Esophagus squamous epithelium (tissue), 5 donors: ENCODE data around the gene SEPTIN5. TPM values are rescaled to one million over a fixed set of nuclear protein-coding genes. Genes with fewer than 3 reads are reported as not detected.

ENCODE experiments used
- DNase-seq: peaks from one replicate; lab custom pipeline; 2025; lab: John Stamatoyannopoulos, UW
- H3K27ac ChIP-seq, 4 donors: fragments of 200-600 bp; sonication (generic); one replicate each; pipeline ENCODE4 v1.5.1; 2016 to 2019; ENCODE audit warnings: mild to moderate bottlenecking in 1 of 4
- H3K27me3 ChIP-seq, 4 donors: fragments of 200-600 bp; sonication (generic); 1 replicate in 3 of 4; 2 replicates in 1 of 4; pipeline versions ENCODE4 v1.5.1 to v1.6.0; 2017 to 2021; ENCODE audit warnings: antibody characterized with exemption in 1 of 4
- H3K36me3 ChIP-seq, 3 donors: fragments of 200-600 bp; sonication (generic); one replicate each; pipeline ENCODE4 v1.5.1; 2016 to 2019
- H3K4me1 ChIP-seq, 3 donors: fragments of 200-600 bp; sonication (generic); one replicate each; pipeline ENCODE4 v1.5.1; 2017 to 2019
- H3K4me3 ChIP-seq, 4 donors: fragments of 200-600 bp; sonication (generic); 1 replicate in 3 of 4; 2 replicates in 1 of 4; pipeline ENCODE4 v1.5.1; 2016 to 2019; ENCODE audit warnings: mild to moderate bottlenecking in 2 of 4, moderate library complexity in 1 of 4
- H3K9me3 ChIP-seq, 3 donors: fragments of 200-600 bp; sonication (generic); one replicate each; pipeline ENCODE4 v1.5.1; 2016 to 2019
- POLR2A ChIP-seq, 4 donors: fragments of 450-650 bp; IDR thresholded peaks; one replicate each; pipeline ENCODE4 v1.6.1; 2017; ENCODE audit warnings: antibody characterized with exemption in 4 of 4, mild to moderate bottlenecking in 4 of 4, moderate library complexity in 3 of 4
- WGBS, 2 donors: methylation state at CpG; one replicate each; pipeline ENCODE4 v1.1.5; 2018; 5-methylcytosine and 5-hydroxymethylcytosine counted together
- intact Hi-C: fragments of 100-400 bp; cut with DNase I; formaldehyde crosslinking; loops from one replicate; pipeline ENCODE4 v1.15.0; 2022
- total RNA-seq, 4 donors: library from RNA; depleted of rRNA; stranded (reverse); fragments of >200 nt; gene quantifications; one replicate each; pipeline ENCODE4 v1.1.0, GENCODE V29; 2016
- TF ChIP-seq, protein P1 (sequence below), 6 experiments: fragments of 450-650 bp in 4 of 6; fragments of 200-600 bp in 2 of 6; sonication (generic) in 2 of 6; IDR thresholded peaks; one replicate each; pipeline ENCODE4 v1.5.1; 2016 to 2019; ENCODE audit warnings: antibody characterized with exemption in 6 of 6, mild to moderate bottlenecking in 4 of 6, moderate library complexity in 4 of 6
- donor health status: DM: yes; HTN: yes; CAD: no.

Gene SEPTIN5
- total RNA-seq, 4 donors from 2014 or later: 19.8 to 69.7 (median 36.3) TPM

DNA sequence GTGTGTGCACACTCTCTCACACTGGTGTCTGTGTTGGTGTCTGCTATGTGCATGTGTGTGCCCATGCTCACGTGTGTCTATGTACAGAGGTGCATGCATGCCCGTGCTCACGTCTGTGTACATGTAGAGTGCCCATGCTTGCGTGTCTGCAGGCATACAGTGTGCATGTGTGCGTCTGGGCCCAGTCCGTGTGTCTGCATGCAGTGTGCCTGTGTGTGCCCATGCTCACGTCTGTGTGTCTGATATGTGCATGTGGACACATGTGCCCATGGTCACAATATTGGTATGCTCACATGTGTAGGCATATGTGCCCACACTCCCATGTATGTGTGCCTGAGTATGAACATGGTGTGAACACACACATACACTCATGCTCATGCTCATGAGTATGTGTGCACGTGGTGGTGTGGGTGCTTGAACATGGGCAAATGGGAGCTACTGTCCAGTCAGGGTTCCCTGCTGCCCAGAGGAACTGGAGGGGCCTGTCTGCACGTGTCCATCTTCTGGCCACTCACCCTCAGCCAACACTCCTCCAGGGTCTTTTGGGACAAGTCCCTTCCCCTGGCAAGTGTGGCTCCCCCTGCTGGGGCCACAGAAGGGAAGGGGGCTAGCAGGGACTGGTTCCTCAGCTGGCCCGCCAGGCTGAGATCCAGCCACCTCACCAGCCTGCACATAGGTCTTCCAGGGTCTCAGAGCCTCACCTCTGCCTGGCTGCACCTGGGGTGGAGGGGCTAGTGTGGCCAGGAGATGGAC lies 39.0 kb downstream of the SEPTIN5 start:
- peaks cover 6 to 94% (median 24%) of the 10 kb centered on the region in 4 donors for H3K27me3 ChIP-seq

DNA sequence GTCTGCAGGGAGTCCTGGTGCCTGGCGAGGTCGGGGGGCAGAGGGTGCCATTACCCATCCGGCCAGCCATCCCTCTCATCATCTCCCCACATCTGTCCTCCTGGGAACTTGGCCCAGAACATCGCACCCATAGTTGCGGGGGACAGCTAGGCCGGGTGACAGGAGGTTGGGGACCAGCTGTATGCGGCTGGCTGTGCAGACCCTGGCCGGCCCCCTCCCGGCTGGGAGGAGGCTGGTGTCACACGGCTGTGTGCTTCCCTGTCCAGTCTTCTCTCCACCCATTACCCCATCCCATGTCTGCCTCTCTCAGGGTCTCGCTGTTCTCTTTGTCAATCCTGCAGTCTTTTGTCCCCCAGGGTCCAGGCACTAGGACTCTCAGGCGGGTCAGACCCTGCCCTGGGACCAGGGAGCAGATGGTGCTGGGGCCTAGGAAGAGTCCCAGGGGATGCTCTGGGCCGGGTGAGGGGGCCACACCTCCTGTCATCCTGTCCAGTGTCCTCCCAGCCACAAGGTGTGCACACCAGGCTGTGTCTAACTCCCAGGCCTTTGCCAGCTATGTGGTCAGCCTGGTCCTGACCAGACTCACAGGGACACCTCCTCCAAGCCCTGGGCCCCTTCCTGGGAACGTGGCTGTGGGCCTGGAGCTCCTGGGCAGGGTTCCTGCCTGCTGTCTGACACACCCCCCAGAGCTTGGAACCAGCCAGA lies 39.8 kb downstream of the SEPTIN5 start:
- peaks cover 6 to 100% (median 24%) of the 10 kb centered on the region in 4 donors for H3K27me3 ChIP-seq
- H3K4me1 ChIP-seq: peaks cover 20 to 36% (median 27%) of the 10 kb centered on the region in 3 donors
- intact Hi-C loops: no loop called here
- no peak for DNase-seq
- H3K9me3 ChIP-seq: no peaks in the 10 kb centered on the region
- no peak overlapping the region for H3K27ac ChIP-seq
- TF ChIP-seq, protein P1, sequence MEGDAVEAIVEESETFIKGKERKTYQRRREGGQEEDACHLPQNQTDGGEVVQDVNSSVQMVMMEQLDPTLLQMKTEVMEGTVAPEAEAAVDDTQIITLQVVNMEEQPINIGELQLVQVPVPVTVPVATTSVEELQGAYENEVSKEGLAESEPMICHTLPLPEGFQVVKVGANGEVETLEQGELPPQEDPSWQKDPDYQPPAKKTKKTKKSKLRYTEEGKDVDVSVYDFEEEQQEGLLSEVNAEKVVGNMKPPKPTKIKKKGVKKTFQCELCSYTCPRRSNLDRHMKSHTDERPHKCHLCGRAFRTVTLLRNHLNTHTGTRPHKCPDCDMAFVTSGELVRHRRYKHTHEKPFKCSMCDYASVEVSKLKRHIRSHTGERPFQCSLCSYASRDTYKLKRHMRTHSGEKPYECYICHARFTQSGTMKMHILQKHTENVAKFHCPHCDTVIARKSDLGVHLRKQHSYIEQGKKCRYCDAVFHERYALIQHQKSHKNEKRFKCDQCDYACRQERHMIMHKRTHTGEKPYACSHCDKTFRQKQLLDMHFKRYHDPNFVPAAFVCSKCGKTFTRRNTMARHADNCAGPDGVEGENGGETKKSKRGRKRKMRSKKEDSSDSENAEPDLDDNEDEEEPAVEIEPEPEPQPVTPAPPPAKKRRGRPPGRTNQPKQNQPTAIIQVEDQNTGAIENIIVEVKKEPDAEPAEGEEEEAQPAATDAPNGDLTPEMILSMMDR (IDR thresholded peaks at IDR 0.05): no peak
- TF ChIP-seq POLR2A (IDR thresholded peaks at IDR 0.05): no peak
- no peaks in the 10 kb centered on the region for H3K36me3 ChIP-seq
- WGBS, 2 donors: 45 to 94% methylated on average over 4 to 9 of the region's 14 CpGs
- no peak overlapping the region for H3K4me3 ChIP-seq

More for the DNA sequence above, 39.0 kb downstream of the SEPTIN5 start:
- 76 to 90% methylated on average over 2 to 9 of the region's 10 CpGs for WGBS, 2 donors
- no peak for DNase-seq
- peaks cover 20 to 29% (median 24%) of the 10 kb centered on the region in 3 donors for H3K4me1 ChIP-seq
- H3K9me3 ChIP-seq: no peaks in the 10 kb centered on the region
- H3K4me3 ChIP-seq: no peak overlapping the region
- H3K27ac ChIP-seq: no peak overlapping the region
- H3K36me3 ChIP-seq: no peaks in the 10 kb centered on the region
- intact Hi-C loops: no loop called here
- TF ChIP-seq, protein P1 (IDR thresholded peaks at IDR 0.05): no peak
- TF ChIP-seq POLR2A (IDR thresholded peaks at IDR 0.05): no peak

DNA sequence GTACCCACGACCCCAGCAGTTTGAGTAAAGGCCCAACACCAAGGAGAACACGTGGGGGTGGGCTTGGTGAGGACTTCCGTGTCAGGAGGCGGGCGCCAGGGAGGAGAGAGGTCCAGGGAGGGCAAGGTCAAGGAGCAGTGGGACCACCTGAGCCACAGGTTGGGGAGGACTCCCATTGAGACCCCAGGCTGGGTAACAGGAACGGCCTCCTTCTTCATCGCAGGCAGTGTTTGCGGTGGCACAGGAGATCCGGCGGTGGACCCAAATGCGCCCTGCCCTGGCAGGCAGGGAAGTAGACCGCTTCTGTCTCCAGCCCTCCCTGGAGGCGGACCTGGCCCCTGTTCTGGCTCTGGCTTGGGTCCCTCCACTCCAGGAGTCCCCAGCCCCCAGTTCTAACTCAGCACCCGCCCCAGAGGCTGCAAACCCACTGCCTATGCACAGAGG lies 40.4 kb downstream of the SEPTIN5 start:
- no peak overlapping the region for H3K27ac ChIP-seq
- TF ChIP-seq, protein P1 (IDR thresholded peaks at IDR 0.05): no peak
- no peak for TF ChIP-seq POLR2A (IDR thresholded peaks at IDR 0.05)
- peaks cover 6 to 100% (median 28%) of the 10 kb centered on the region in 4 donors for H3K27me3 ChIP-seq
- H3K36me3 ChIP-seq: no peaks in the 10 kb centered on the region
- intact Hi-C loops: no loop called here
- H3K9me3 ChIP-seq: no peaks in the 10 kb centered on the region
- H3K4me1 ChIP-seq: peaks cover 23 to 41% (median 33%) of the 10 kb centered on the region in 3 donors
- no peak for DNase-seq
- H3K4me3 ChIP-seq: peak overlapping the region in 2 of 4 donors; percentile 13 to 35
- 50% methylated on average over 2 to 14 of the region's 14 CpGs for WGBS, 2 donors

DNA sequence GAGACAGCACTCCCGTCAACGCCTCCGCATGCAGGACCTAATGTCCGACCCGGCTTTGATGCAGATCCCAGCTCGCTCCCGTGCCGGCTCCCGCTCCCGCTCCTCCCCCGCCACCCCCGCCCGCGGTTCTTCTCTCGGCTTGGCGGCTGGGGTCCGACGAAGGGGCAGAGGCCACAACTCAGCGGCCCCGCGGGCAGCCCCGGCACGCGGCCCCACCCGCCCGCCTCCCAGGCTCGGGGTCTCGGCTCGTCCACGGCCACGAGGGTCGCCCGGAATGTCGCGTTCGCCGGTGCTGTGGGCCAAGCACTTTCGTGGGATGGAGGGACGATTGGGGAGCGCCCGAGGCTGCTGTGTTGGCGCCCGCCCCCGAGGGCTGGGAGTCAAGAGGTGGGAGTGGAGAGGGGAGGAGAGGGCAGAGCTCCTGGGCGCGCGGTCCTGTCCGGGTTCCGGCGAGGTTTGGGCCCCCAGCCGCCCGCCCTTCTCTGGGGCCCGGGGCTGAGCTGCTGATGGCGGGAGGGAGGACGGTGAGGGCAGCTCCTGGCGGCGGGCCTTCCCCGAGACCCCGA lies 40.9 kb downstream of the SEPTIN5 start:
- Histone ChIP-seq H3K36me3 (no peaks in the 10 kb centered on the region), H3K4me1 (peaks cover 28 to 46% (median 38%) of the 10 kb centered on the region in 3 donors), H3K27ac (no peak overlapping the region), H3K9me3 (no peaks in the 10 kb centered on the region), H3K27me3 (peaks cover 6 to 100% (median 29%) of the 10 kb centered on the region in 4 donors), H3K4me3 (peak overlapping the region in 2 of 4 donors; percentile 13 to 35)
- intact Hi-C loops: no loop called here
- WGBS, 2 donors: 0 to 2% methylated on average over 2 to 7 of the region's 59 CpGs
- DNase-seq: no peak
- TF ChIP-seq, protein P1 (IDR thresholded peaks at IDR 0.05): no peak
- no peak for TF ChIP-seq POLR2A (IDR thresholded peaks at IDR 0.05)
